Measurements from ENCODE around the gene FAM20A.
A peak's percentile ranks its signal among the peaks of the same experiment; 100 is the strongest.

The FAM20A gene

DNA sequence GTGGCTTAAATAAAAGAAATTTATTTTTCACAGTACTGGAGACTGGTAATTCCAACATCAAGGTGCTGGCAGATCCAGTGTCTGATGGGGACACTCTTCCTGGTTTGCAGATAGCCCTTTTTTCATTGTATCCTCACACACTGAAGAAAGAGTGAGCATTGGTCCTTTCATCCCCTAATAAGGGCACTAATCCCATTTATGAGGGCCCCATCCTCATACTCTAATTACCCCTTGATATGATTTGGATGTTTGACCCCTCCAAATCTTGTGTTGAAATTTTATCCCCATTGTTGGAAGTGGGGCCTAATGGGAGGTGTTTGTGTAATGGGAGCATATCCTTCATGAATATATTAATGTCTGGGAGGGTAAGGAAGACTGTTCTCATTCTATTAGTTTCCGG lies 9.4 kb upstream of the FAM20A start:
- DNase-seq: no peak

DNA sequence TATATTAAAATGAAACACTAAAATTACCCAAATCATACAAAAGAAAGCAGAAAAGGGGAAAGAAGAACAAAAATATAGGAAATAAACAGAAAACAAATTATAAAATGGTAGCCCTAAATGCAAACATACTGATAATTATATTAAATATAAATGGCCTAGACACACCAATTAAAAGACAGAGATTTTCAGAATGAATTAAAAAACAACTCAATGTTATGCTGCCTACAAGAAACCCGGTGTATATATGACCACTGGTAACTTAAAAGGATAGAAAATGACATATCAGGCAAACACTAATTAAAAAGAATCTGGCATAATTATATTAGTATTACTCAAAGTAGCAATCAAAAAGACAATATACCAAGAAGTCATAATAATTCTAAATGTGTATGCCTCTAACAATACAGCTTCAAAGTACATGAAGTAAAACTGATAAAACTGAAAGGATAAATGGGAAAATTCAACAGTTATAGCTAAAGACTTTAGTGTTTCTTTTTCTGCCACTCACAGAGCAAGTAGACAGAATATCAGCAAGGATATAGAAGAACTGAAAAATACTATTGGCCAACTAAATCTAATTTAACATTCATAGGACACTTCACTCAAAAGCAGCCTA lies 7.5 kb upstream of the FAM20A start:
- DNase-seq: no peak

DNA sequence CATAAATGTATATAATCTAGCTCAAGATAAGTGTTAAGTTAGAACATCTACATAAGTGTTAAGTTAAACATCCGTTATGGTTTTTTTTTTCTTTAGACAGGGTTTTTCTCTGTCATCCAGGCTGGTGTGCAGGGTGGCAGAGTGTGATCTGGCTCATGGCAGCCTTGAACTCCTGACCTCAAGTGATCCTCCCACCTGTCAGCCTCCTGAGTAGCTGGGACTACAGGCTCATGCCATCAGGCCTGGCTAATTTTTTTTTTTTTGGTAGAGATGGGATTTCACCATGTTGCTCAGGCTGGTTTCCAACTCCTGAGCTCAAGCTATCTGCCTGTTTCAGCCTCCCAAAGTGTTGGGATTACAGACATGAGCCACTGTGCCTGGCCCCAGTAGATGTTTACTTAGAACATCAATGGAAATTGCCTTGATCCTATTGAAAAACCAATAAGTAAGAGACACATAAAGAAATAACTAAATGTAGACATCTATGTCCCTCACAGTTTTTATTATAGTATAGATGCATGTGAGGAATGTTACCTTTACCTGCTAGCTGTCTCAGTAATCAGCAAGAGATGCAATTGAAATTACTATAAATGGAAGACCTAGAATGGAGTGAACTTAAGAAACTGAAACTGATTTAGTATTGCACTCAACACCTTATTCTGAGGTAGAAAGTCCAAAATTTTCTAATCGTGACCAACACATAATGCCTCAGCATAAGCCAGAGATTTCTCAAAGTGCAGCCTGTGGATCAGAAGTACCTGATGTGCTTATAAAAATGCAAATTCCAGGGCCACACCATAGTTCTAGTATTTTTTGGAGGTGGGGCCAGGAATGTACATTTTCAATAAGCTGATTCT lies 5.5 kb upstream of the FAM20A start:
- no peak for DNase-seq

DNA sequence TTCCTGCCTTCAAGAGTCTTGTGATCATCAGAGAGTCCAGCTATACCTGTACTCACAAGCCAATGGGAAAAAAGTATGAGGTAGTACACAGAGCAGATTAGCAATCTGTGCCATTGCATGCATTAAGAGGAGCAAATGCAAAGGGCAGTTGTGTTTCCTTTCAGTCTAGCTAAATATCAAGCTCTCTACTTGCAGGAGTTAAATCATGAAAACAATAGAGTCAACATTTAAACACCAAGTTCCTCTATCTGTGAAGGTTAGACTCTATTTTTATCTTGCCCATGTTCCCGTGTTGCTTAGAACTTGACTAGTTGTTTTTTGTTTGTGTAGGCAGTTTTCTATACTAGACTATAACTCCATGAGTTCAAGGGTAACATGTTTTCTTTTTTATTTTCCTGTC lies 4.7 kb upstream of the FAM20A start:
- no peak for DNase-seq

DNA sequence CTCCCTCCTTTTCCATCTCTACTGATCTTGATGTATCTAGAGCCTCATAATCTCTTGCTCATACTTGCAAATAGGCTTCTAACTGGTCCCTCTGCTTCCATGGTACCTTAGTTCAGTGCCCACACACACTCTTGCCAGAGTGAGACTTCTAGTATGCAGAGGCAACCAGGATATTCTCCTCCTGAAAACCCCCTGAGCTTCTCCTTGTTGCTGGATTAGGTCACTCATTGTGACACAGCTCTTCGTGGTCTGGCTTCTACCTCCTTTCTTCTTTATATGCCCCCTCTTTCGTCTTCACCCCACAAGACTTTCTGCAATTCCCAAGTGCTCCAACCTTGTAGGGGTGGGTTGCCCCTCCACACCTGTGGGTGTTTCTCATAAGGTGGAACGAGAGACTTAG lies 2.5 kb upstream of the FAM20A start:
- DNase-seq: no peak

DNA sequence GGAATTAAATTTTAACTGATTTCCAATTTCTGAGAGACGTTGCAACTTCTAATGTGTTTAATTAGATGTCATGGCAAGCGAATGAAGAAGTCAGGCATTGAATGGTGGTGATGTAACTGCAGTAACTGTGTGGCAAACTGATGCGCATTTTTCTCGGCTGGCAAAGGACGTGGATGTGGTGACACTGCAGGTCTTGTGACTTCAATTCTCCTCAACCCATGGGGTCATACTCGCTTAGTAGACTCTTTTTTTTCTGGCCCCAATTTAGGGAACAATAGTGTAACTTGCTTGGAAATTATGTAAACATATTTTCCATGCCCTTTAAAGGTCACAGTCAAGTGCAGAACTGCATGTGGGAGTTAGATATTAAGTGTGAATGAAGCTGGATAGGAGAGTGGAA lies 1.9 kb upstream of the FAM20A start:
- no peak for DNase-seq

DNA sequence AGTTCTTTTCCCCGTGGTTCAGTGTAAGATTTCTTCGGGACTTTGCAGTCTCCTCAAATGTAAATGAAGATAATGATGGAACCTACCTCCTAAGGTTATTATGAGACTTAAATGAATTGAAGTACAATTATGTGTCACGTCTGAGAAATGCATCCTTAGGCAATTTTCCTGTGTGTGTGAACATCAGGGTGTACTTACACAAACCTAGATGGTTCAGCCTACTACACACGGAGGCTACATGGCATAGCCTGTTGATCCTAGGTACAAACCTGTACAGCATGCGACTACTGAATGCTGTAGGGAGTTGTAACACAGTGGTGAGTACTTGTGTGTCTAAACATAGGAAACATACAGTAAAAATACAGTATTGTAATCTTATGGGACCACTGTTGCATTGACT lies 1.1 kb upstream of the FAM20A start:
- DNase-seq: no peak

DNA sequence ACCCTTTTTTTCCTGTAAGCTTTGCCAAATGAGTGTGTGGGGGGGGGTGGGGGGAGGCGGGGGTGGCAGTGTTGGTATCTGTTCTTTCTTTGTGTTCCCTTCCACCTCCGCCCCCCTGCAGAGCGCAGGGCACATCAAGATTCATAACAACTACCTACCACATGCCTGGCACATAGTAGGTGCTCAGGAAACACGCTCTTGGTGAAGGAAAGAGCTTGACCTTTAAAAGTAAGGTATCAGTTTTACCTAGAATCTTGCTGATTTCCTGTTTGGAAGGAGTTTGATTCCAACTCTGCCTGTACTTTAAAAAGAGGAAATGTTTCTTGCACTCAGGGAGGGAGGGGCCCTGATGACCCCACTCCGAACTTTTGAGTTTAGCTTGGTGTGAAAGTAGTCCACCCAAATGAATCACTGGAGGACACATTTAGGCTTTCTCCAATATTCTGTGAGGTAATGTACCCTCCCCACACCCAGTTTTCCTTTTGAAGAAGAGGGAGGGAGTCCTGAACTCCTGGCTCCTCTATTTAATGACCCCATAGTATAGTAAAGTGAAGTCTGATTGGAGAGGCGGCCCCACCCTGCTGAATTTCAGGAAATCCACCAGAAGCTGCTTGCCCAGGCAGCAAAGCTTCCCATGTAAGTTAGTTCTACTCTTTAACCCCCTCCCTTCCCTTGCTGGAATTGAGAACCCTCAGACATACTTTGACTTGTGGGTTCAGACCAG lies 560 bp upstream of the FAM20A start:
- DNase-seq: no peak

DNA sequence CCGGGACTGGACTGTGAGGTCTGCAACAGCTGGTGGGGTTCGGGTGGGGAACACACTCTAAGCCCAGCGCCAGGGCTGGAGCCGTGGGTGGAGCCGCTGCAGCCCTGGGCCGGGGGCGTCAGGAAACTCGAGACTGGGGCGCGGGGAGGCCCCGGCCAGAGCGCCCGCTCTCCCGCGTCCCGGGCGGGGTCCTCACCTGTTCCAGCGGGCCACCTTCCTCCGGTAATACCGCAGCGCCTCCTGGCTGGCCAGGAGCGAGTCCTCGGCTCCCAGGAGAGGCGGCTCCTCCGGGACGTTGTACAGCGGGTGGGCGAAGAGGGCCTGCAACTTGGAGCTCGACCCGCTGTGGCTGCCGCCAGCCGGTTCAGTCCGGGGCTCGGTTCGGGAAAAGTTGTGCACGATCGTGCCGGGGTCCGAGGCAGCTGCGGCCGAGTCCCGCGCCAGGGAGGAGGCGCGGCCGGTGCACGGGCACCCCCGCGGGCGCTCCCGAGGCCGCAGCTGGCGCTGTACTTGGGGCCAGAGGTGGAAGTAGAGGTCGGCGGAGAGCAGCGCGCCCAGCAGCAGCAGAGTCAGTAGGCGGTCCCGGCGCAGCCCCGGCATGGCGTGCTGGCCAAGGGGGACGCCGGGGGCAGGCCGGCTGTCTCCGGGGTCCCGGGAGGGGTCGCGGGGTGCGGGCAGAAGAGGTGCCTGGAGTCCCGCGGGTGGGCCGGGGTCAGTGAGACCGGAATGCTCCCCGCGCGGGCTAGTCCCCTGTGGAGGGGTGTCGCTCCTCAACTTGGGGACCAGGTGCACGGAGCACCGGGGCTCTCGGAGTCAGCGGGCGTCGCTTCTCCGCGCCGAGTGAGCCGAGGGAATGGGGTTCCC lies 868 bp downstream of the FAM20A start:
- DNase-seq: peak; percentile 87

DNA sequence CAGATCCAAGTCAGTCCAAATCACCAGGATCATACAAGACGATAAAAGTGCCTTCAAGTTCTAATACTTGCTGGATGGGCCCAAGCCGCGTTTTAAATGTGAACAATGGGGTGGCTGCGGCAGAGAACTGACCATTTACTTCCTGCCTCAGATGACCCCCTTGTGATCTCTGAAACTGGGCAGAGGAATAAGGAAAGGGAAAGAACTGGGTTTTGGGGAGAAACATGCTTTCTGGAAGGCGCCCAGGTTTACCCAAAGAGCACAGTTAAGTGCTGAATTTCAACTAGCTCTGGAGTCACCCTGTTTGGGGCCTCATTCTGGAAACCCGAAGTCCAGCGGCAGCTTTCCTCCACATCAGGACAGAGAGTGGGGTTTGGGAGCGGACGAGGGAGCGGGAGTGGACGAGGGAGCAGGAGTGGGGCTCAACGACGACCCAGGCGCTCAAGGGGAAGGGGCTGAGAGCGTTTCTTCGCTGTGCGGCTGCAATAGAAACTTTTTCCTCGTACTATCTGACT lies 1.6 kb downstream of the FAM20A start:
- DNase-seq: no peak

DNA sequence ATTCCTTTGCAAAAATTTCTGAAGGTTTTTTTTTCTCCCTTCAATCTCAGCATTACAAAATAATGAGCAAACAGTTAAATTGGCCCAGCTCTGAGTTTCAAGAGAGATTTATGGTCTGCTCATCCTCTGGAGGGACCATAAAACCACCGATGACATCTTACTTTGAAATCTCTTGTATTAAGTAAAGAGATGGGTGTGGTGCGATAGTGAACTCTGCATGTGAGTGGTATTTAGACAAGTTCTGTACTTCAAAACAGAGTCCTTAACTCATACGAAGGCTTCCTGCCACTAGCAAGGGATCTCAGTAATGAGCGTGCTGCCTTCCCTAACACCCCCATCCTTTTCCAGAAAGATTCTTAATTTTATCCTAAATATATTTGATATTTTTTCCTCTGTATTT lies 2.1 kb downstream of the FAM20A start:
- no peak for DNase-seq

DNA sequence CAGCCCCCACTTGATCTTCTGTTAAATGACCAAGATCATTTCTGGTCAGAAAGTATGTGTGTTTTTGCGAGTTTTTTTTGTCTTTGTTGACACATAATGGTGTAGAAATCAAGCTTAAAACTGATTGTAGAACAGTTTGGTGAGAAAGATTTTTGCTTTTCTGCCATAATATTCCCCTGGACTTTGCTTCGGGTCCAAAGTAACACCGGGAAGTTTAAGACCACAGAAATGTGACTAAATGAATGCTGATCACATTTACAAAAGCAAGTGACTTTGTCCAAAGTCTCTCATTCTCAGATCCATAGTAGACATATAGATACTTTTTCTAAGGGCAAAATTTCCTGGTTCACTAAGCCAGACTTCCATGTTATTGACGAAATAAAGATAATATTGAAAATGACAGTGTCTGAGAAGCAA lies 2.6 kb downstream of the FAM20A start:
- DNase-seq: no peak

DNA sequence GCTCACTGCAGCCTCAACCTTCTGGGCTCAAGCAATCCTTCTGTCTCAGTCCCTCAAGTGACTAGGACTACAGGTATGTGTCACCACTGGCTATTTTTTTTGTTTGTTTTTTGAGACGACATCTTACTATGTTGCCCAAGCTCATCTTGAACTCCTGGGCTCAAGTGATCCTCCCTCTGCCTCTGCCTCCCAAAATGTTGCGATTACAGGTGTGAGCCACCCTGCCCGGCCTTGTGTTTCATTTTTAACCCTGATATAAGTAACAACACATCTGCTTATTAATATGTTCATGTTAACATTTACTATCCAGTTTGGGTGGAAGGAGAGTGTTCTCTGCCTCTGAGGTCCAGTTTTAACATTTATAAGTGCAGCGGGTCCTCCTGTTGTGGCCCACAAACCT lies 3.1 kb downstream of the FAM20A start:
- DNase-seq: no peak

DNA sequence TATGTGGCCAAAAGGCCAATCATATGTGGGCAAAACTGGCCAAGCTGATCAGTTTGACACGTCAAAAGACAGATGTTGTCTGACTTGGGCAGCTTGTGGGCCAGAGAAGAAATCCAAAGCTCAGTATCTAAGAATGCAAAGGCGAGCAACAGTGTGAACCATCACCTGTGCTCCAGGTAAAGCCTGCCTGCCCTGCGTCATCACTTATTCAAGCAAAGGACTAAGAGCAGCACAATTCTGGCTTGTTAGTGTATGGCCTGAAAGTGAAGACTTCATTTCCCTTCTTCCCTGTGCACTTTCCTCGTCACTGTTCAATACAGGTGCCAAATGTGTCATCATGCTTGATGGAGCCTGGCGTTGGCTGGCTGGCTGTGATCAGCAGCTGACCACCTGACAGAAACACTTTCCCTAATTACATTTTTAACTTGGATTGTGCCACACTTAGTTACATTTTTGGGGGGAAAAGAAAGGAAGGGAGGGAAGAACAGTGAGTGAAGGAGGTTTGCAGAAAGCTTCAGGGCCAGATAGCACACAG lies 4.7 kb downstream of the FAM20A start:
- no peak for DNase-seq

DNA sequence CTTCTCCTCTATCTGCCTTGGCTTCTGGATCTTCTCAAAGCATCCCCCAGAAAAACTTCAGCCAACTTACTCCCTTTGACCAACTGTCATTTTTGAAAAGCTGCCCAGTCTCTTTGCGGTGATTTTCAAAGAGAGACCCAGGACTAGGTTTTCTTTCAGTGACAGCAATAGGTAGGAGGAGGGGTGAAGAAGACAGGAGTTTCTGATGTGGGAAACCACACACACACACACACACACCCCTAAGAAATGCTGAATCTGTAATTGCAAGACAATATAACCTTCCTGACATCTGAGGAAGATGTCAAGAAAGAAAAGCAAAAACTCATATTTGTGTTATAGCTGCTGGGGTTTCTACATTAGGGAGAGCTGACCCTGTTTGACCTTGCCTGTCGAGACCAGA lies 5.2 kb downstream of the FAM20A start:
- DNase-seq: no peak

DNA sequence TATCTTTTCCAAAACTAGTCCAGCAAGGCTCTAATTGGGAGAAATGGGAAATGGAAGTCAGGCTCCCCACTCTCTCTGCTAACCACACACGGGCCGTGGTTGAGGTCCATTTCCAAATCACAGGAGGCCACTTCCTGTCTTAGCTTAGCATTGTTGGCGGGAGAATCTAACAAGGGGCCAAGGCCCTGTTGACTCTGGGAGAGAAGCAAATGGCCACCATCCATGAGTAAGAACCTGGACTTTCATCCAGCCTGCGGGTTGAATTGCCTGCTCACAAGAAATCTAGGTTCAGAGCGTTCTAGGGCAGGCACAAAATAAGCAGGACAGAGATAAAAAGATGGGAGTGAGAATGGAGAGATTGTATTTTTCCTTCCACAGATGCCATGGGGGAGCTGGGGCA lies 5.7 kb downstream of the FAM20A start:
- DNase-seq: no peak

DNA sequence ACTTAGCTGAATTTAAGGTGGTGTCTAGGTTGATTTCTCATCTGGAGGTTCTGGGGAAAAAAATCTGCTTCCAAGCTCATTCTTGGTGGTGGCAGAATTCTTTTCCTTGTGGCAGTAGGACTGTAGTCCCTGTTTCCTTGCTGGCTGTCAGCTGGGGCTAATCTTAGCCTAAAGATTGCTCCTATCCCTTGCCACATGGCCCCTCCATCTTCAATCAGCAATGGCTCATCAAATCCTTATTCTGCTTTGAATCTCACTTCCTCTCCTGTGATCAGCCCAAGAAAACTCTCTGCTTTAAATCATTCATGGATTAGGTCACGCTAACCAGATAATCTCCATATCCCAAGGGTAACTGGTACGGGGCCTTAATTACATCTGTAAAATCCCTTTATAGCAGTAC lies 6.6 kb downstream of the FAM20A start:
- no peak for DNase-seq

DNA sequence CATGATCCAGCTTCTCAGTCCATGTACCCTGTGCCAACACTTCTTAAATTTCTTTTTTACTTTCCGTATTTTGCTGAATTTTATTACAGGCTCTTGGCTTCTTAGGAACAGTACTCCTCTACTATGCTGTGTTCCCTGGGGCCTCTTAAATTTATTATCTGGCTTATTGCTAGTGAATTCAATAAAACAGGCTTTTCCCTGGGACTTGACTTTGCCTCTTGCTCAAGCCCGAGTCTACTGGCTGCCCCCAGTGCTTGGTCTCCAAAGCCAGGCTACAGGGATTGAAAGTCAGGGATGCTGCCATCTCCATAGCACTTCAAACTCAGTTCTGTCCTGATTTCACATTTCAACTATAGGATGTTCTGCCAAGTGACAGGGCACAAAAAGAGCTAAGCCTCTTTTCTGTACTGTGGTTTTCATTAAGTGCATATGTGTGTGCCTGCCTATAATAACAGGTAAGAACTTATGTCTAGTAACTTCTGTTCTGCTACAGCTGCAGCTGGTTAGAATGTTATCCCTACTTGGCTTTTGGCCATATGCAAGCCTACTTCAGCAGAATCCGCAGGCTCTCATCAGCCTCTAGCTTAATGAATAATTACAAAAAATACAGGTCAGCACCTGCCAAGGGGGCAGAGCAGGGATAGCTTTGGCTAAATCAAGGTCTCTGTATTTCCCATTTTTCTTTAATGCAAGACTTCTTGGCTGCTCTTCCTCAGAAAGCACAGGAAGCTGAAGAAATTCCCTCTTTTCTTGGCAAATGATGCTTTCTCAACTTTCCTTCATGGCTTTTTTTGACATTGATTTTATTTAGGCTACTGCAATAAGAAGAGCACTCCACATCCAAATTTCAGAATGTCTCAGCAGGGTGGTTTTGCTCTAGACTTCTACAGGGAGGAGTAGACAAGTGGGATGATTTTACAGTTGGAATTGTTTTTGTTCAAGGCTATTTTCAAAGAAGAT lies 8.2 kb downstream of the FAM20A start:
- no peak for DNase-seq

DNA sequence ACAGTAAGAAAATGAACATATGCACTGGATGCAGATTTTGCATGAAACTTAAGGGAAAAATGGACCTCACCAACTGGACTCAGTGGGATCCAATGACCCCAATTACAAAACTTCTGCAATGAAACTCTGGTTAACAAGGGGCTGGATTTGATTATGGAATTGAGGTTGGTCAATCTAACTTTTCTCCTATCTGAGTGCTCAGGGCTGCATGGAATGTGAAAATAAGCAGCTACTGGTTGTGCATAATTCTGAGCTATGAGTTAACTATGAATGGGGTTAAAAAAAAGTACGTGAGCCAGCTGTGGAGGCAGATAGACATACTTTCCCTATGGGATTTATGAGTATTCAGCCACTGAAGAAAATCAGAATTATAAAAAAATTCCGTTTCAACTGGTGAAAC lies 9.2 kb downstream of the FAM20A start:
- DNase-seq: no peak

DNA sequence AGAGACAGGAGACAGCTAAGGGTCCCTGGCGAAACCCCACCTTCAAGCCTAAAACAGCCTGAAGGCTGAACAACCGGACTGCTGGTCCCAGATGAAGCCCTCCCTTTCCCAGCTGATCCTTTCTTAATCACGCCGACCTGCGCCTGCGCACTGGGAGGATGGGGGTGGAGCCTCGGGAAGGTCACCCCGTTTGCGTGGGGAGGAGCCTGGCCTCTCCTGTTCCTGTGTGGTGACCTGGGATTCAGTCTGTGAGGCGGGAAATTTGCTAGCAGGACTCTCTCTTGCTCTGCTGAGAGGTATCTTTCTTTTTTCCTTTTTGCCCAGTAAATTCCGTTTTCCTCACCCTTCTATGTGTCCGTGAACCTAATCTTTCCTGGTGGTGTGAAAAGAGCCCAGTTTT lies 9.6 kb downstream of the FAM20A start:
- no peak for DNase-seq

DNA sequence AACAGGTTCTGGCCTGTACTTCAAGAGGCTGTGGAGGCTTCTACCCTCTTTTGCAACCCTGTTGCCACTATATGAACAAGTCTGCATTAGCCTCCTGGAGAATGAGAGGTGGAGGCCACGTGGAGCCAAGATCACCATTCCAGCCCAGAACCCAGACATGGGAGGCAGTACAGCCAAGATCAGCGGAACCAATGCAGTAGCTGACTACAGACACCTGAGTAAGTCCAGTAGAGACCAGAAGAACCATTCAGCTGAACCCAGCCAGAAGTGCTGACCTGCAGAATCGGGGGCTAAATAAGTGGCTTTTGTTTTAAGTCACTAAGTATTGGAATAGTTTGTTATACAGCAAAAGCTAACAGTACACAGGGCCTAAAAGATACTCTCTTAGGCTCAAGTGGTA lies 12.1 kb downstream of the FAM20A start:
- no peak for DNase-seq
